SK-N-SH treated with all-trans-retinoic acid at 6 μM for 48 hours (cell line): ENCODE measurements around the gene LCNL1.

Source experiments
- ATAC-seq: fragments of 200-7000 bp; cut with Tn5 transposase; 3 replicates; pipeline ENCODE4 v1.9.1; 2020; ENCODE audit warnings: mild to moderate bottlenecking, moderate library complexity
- ARNTL ChIP-seq: fragments of 450-650 bp; formaldehyde crosslinking; IDR thresholded peaks from 2 replicates; pipeline ENCODE4 v1.5.0; 2020; ENCODE audit warnings: low read depth, mild to moderate bottlenecking, moderate library complexity, borderline replicate concordance
- BACH2 ChIP-seq: fragments of 250-450 bp; sonication (Bioruptor Pico); IDR thresholded peaks from 2 replicates; pipeline ENCODE4 v1.9.0; 2021; ENCODE audit warnings: mild to moderate bottlenecking, borderline replicate concordance
- CSDC2 ChIP-seq: fragments of 250-450 bp; sonication (Bioruptor Pico); IDR thresholded peaks from 2 replicates; pipeline ENCODE4 v1.5.0; 2020; ENCODE audit warnings: mild to moderate bottlenecking, moderate library complexity
- GLIS3 ChIP-seq: fragments of 250-450 bp; sonication (Bioruptor Pico); IDR thresholded peaks from 2 replicates; pipeline ENCODE4 v1.5.0; 2020; ENCODE audit warnings: mild to moderate bottlenecking, moderate library complexity
- ISL1 ChIP-seq: fragments of 250-450 bp; sonication (Bioruptor Pico); IDR thresholded peaks from 2 replicates; pipeline ENCODE4 v2.1.2; 2022; ENCODE audit warnings: mild to moderate bottlenecking, moderate library complexity
- OSR1 ChIP-seq: fragments of 250-450 bp; sonication (Bioruptor Pico); IDR thresholded peaks from 2 replicates; pipeline ENCODE4 v1.8.0; 2022; ENCODE audit warnings: moderate library complexity, mild to moderate bottlenecking, inconsistent platforms
- PPARA ChIP-seq: fragments of 250-450 bp; sonication (Bioruptor Pico); IDR thresholded peaks from 2 replicates; pipeline ENCODE4 v1.5.0; 2020; ENCODE audit warnings: mild to moderate bottlenecking, borderline replicate concordance
- RARB ChIP-seq: fragments of 250-450 bp; sonication (Bioruptor Pico); IDR thresholded peaks from 2 replicates; pipeline ENCODE4 v1.8.0; 2021; ENCODE audit warnings: mild to moderate bottlenecking, moderate library complexity
- SNAI2 ChIP-seq: fragments of 250-450 bp; sonication (Bioruptor Pico); IDR thresholded peaks from 2 replicates; pipeline ENCODE4 v1.5.0; 2020; ENCODE audit warnings: mild to moderate bottlenecking, moderate library complexity
- TCF4 ChIP-seq: fragments of 250-450 bp; sonication (Bioruptor Pico); IDR thresholded peaks from 2 replicates; pipeline ENCODE4 v1.8.0; 2021; ENCODE audit warnings: mild to moderate bottlenecking, moderate library complexity, borderline replicate concordance
- TOX ChIP-seq: fragments of 250-450 bp; sonication (Bioruptor Pico); IDR thresholded peaks from 2 replicates; pipeline ENCODE4 v1.8.0; 2021; ENCODE audit warnings: mild to moderate bottlenecking, moderate library complexity, borderline replicate concordance
- ZC3H10 ChIP-seq: fragments of 250-450 bp; sonication (Bioruptor Pico); IDR thresholded peaks from 2 replicates; pipeline ENCODE4 v1.5.1; 2021; ENCODE audit warnings: mild to moderate bottlenecking, moderate library complexity
- ZFP3 ChIP-seq: fragments of 250-450 bp; sonication (Bioruptor Pico); IDR thresholded peaks from 2 replicates; pipeline ENCODE4 v1.5.0; 2020; ENCODE audit warnings: mild to moderate bottlenecking, moderate library complexity
- ZFP30 ChIP-seq: fragments of 450-650 bp; formaldehyde crosslinking; IDR thresholded peaks from 2 replicates; pipeline ENCODE4 v1.5.0; 2022; ENCODE audit warnings: mild to moderate bottlenecking, moderate library complexity
- ZNF565 ChIP-seq: fragments of 450-650 bp; formaldehyde crosslinking; conservative IDR thresholded peaks from 2 replicates; pipeline ENCODE4 v1.5.0; 2020; ENCODE audit warnings: low read depth, mild to moderate bottlenecking, moderate library complexity
- ZNF70 ChIP-seq: fragments of 450-650 bp; formaldehyde crosslinking; IDR thresholded peaks from 2 replicates; pipeline ENCODE4 v1.5.0; 2020; ENCODE audit warnings: mild to moderate bottlenecking, moderate library complexity
- ZNF8 ChIP-seq: fragments of 450-650 bp; formaldehyde crosslinking; IDR thresholded peaks from 2 replicates; pipeline ENCODE4 v1.5.0; 2020; ENCODE audit warnings: mild to moderate bottlenecking, moderate library complexity
- TF ChIP-seq, protein P1 (sequence below): fragments of 250-450 bp; sonication (Bioruptor Pico); IDR thresholded peaks from 2 replicates; pipeline ENCODE4 v1.5.0; 2020; ENCODE audit warnings: mild to moderate bottlenecking, moderate library complexity
- TF ChIP-seq, protein P2 (sequence below): fragments of 250-450 bp; sonication (Bioruptor Pico); IDR thresholded peaks from 2 replicates; pipeline ENCODE4 v1.5.1; 2021; ENCODE audit warnings: mild to moderate bottlenecking, moderate library complexity
- TF ChIP-seq, protein P3 (sequence below): fragments of 250-450 bp; sonication (Bioruptor Pico); IDR thresholded peaks from 2 replicates; pipeline ENCODE4 v1.8.0; 2021; ENCODE audit warnings: low read depth, mild to moderate bottlenecking, moderate library complexity, borderline replicate concordance
- TF ChIP-seq, protein P4 (sequence below): fragments of 250-450 bp; sonication (Bioruptor Pico); IDR thresholded peaks from 2 replicates; pipeline ENCODE4 v1.5.1; 2020; ENCODE audit warnings: low read depth, mild to moderate bottlenecking, moderate library complexity
- TF ChIP-seq, protein P5 (sequence below): fragments of 250-450 bp; sonication (Bioruptor Pico); IDR thresholded peaks from 2 replicates; pipeline ENCODE4 v1.8.0; 2020; ENCODE audit warnings: mild to moderate bottlenecking, moderate library complexity, borderline replicate concordance

Gene LCNL1

DNA sequence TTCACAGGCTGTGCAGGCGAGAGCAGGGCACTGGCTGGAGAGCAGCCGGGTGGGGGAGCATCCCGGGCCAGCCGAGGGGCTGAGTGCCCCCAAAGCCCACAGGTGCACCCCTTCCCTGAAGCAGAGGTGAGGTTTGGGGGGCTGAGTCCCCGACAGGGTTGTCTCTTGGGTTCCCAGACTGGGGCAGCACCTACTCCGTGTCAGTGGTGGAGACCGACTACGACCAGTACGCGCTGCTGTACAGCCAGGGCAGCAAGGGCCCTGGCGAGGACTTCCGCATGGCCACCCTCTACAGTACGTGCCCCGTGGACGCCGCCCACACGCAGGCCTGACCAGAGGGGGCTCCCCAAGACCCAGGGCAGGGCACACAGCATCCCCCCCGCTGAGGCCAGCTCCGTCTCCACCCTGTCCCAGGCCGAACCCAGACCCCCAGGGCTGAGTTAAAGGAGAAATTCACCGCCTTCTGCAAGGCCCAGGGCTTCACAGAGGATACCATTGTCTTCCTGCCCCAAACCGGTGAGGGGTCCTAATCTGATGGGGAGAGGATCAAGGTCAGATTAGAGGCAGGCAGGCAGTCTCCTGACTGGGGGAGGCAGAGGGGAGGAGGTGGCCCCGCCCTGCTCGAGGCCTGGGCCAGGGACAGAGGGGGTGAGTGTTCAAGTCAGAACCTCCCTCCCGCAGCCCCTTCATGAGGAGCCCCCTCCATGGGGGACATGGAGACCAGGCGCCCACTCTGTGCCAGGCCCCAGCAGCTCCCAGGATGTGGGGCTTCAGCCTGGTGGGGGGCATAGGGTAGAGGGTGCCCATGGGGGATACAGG, 2.8 kb upstream of the LCNL1 start:
- TF ChIP-seq GLIS3 (CRISPR knock-in tag) (no peak), ARNTL (no peak), ZFP3 (CRISPR knock-in tag) (no peak), SNAI2 (no peak), ISL1 (CRISPR knock-in tag) (no peak), BACH2 (CRISPR knock-in tag) (no peak), ZFP30 (CRISPR knock-in tag) (no peak), ZC3H10 (CRISPR knock-in tag) (no peak), OSR1 (CRISPR knock-in tag) (no peak), ZNF70 (CRISPR knock-in tag) (no peak), ZNF565 (CRISPR knock-in tag) (no peak)
- TF ChIP-seq, protein P1, sequence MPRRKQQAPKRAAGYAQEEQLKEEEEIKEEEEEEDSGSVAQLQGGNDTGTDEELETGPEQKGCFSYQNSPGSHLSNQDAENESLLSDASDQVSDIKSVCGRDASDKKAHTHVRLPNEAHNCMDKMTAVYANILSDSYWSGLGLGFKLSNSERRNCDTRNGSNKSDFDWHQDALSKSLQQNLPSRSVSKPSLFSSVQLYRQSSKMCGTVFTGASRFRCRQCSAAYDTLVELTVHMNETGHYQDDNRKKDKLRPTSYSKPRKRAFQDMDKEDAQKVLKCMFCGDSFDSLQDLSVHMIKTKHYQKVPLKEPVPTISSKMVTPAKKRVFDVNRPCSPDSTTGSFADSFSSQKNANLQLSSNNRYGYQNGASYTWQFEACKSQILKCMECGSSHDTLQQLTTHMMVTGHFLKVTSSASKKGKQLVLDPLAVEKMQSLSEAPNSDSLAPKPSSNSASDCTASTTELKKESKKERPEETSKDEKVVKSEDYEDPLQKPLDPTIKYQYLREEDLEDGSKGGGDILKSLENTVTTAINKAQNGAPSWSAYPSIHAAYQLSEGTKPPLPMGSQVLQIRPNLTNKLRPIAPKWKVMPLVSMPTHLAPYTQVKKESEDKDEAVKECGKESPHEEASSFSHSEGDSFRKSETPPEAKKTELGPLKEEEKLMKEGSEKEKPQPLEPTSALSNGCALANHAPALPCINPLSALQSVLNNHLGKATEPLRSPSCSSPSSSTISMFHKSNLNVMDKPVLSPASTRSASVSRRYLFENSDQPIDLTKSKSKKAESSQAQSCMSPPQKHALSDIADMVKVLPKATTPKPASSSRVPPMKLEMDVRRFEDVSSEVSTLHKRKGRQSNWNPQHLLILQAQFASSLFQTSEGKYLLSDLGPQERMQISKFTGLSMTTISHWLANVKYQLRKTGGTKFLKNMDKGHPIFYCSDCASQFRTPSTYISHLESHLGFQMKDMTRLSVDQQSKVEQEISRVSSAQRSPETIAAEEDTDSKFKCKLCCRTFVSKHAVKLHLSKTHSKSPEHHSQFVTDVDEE (CRISPR knock-in tag): no peak
- TF ChIP-seq, protein P2, sequence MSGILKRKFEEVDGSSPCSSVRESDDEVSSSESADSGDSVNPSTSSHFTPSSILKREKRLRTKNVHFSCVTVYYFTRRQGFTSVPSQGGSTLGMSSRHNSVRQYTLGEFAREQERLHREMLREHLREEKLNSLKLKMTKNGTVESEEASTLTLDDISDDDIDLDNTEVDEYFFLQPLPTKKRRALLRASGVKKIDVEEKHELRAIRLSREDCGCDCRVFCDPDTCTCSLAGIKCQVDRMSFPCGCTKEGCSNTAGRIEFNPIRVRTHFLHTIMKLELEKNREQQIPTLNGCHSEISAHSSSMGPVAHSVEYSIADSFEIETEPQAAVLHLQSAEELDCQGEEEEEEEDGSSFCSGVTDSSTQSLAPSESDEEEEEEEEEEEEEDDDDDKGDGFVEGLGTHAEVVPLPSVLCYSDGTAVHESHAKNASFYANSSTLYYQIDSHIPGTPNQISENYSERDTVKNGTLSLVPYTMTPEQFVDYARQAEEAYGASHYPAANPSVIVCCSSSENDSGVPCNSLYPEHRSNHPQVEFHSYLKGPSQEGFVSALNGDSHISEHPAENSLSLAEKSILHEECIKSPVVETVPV (CRISPR knock-in tag): no peak
- TF ChIP-seq, protein P3, sequence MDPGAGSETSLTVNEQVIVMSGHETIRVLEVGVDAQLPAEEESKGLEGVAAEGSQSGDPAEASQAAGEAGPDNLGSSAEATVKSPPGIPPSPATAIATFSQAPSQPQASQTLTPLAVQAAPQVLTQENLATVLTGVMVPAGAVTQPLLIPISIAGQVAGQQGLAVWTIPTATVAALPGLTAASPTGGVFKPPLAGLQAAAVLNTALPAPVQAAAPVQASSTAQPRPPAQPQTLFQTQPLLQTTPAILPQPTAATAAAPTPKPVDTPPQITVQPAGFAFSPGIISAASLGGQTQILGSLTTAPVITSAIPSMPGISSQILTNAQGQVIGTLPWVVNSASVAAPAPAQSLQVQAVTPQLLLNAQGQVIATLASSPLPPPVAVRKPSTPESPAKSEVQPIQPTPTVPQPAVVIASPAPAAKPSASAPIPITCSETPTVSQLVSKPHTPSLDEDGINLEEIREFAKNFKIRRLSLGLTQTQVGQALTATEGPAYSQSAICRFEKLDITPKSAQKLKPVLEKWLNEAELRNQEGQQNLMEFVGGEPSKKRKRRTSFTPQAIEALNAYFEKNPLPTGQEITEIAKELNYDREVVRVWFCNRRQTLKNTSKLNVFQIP (CRISPR knock-in tag): no peak
- TF ChIP-seq, protein P4, sequence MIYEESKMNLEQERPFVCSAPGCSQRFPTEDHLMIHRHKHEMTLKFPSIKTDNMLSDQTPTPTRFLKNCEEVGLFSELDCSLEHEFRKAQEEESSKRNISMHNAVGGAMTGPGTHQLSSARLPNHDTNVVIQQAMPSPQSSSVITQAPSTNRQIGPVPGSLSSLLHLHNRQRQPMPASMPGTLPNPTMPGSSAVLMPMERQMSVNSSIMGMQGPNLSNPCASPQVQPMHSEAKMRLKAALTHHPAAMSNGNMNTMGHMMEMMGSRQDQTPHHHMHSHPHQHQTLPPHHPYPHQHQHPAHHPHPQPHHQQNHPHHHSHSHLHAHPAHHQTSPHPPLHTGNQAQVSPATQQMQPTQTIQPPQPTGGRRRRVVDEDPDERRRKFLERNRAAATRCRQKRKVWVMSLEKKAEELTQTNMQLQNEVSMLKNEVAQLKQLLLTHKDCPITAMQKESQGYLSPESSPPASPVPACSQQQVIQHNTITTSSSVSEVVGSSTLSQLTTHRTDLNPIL: no peak
- TF ChIP-seq, protein P5, sequence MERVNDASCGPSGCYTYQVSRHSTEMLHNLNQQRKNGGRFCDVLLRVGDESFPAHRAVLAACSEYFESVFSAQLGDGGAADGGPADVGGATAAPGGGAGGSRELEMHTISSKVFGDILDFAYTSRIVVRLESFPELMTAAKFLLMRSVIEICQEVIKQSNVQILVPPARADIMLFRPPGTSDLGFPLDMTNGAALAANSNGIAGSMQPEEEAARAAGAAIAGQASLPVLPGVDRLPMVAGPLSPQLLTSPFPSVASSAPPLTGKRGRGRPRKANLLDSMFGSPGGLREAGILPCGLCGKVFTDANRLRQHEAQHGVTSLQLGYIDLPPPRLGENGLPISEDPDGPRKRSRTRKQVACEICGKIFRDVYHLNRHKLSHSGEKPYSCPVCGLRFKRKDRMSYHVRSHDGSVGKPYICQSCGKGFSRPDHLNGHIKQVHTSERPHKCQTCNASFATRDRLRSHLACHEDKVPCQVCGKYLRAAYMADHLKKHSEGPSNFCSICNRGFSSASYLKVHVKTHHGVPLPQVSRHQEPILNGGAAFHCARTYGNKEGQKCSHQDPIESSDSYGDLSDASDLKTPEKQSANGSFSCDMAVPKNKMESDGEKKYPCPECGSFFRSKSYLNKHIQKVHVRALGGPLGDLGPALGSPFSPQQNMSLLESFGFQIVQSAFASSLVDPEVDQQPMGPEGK (CRISPR knock-in tag): no peak
- TF ChIP-seq, all 23 proteins: peak for 0
- no peak for ATAC-seq

DNA sequence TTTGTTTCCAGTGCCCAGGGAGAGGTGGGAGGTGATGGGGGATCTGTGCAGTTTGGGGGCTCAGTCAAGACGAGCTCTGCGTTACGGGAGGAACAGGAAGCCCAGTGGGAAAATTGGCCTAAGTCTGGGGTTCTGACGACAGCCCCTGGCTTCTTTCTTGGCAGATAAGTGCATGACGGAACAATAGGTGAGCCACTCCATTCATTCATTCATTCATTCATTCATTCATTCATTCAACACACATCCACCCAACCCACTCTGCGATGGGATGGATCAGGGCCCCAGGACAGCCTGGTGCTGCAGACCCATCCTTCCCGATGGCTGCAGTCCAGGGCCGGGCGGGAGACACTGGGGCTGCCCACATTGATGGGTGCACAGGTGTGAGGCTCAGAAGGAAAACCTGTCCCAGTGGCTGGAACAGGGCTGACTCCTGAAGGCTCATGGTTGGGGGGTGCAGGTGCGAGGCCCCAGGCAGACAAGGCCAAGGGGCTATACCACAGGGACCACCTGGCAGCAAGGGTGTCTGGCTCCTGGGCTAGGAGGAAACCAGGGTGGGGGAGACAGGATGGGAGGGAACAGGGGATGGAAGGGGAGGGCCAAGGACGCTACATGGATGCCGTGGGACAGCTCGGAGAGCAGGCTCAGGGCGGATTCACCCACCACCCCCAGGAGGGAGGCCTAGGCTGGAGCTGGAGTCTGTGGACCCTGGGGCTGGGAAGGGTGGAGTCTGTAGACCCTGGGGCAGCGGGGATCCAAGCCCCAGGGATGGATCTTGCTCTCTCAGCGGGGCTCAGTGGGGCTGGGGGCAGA, 1.9 kb upstream of the LCNL1 start:
- TF ChIP-seq ISL1 (CRISPR knock-in tag): no peak
- TF ChIP-seq OSR1 (CRISPR knock-in tag): no peak
- TF ChIP-seq, protein P3 (CRISPR knock-in tag): no peak
- no peak for TF ChIP-seq CSDC2 (CRISPR knock-in tag)
- TF ChIP-seq, protein P5 (CRISPR knock-in tag): no peak
- no peak for TF ChIP-seq TOX (CRISPR knock-in tag)
- TF ChIP-seq PPARA (CRISPR knock-in tag): no peak
- TF ChIP-seq ARNTL: no peak
- no peak for TF ChIP-seq TCF4
- TF ChIP-seq SNAI2: no peak
- TF ChIP-seq RARB (CRISPR knock-in tag): no peak
- no peak for TF ChIP-seq ZNF8
- no peak for TF ChIP-seq ZNF565 (CRISPR knock-in tag)
- no peak for ATAC-seq
